ENCODE data around the gene STRIP2.

The STRIP2 gene

GRCh38 chr7:129482781-129483180 lies 48.5 kb downstream of the STRIP2 start:
- no peak overlapping the region for H3K4me3 ChIP-seq (ENCODE audit: low read depth, low read length)
- no peak for TF ChIP-seq CTCF (IDR thresholded peaks at IDR 0.05; ENCODE audit: low read depth, low read length)
- in situ Hi-C loops (cut with HindIII; ENCODE audit: low sequenced_read_pairs): no loop called here
- DNase-seq (ENCODE audit: low read depth, low spot score): no peak

GRCh38 chr7:129489491-129489890 lies 55.3 kb downstream of the STRIP2 start:
- TF ChIP-seq CTCF (IDR thresholded peaks at IDR 0.05; ENCODE audit: low read depth, low read length): no peak
- DNase-seq (ENCODE audit: low read depth, low spot score): peak; percentile 80
- in situ Hi-C loops (cut with HindIII; ENCODE audit: low sequenced_read_pairs): no loop called here
- no peak overlapping the region for H3K4me3 ChIP-seq (ENCODE audit: low read depth, low read length)

DNA sequence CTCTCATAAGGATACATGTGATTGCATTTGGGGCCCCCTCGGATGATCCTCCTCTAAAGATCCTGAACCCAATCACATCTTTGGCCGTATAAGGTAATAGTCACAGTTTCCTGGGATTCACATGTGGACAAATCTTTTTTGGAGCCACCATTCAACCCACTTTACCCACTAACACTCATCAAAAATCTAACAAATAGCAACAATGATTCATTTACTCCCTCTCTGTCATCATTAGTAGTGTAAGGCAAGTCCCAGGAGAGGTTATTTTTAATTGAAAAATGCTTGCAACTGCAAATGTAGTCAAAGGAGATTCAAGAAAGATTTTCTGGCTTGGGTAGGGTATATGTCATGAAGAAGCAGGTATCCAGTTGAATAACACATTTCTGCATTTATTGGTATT lies 58.2 kb downstream of the STRIP2 start:
- no peak for DNase-seq (ENCODE audit: low read depth, low spot score)
- H3K4me3 ChIP-seq (ENCODE audit: low read depth, low read length): no peak overlapping the region
- in situ Hi-C loops (cut with HindIII; ENCODE audit: low sequenced_read_pairs): no loop called here

GRCh38 chr7:129493555-129493954 lies 59.3 kb downstream of the STRIP2 start:
- no peak for DNase-seq (ENCODE audit: low read depth, low spot score)
- in situ Hi-C loops (cut with HindIII; ENCODE audit: low sequenced_read_pairs): no loop called here
- TF ChIP-seq CTCF (IDR thresholded peaks at IDR 0.05; ENCODE audit: low read depth, low read length): peak; percentile 25
- no peak overlapping the region for H3K4me3 ChIP-seq (ENCODE audit: low read depth, low read length)

More for the DNA sequence above, 58.2 kb downstream of the STRIP2 start:
- TF ChIP-seq CTCF (IDR thresholded peaks at IDR 0.05; ENCODE audit: low read depth, low read length): no peak

DNA sequence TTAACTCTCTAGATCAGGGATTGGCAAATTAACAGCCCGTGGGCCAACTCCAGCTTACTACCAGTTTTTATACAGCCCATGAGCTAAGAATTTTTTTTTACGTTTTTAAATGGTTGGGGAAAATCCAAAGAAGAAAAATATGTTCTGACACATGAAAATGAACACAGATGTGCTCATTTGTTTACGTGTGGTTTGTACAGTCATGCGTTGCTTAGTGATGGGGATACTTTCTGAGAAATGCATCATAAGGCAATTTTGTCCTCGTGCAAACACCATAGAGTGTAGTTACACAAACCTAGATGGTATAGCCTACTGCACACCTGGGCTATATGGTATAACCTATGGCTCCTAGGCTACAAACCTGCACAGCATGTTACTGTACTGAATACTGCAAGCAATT lies 59.8 kb downstream of the STRIP2 start:
- no peak overlapping the region for H3K4me3 ChIP-seq (ENCODE audit: low read depth, low read length)
- no peak for TF ChIP-seq CTCF (IDR thresholded peaks at IDR 0.05; ENCODE audit: low read depth, low read length)
- in situ Hi-C loops (cut with HindIII; ENCODE audit: low sequenced_read_pairs): no loop called here
- DNase-seq (ENCODE audit: low read depth, low spot score): peak; percentile 82

DNA sequence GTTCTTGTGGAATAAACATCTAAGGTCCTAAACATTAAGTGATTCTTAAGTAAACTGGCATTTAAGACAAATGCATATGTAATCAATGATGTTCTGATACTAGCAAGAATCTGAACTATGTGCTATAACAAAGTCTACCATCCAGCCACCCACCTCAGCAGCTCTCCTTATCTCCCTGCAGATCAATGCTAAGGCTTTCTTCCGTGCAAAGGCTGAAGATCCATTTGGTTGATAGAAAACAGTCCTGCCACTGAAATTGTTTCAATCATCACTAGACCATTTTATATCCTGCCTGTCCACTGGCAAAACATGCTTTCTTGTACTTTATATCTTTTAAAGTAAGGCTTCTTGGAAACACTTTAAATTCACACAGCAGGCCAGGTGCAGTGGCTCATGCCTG lies 61.8 kb downstream of the STRIP2 start:
- H3K4me3 ChIP-seq (ENCODE audit: low read depth, low read length): no peak overlapping the region
- in situ Hi-C loops (cut with HindIII; ENCODE audit: low sequenced_read_pairs): no loop called here
- DNase-seq (ENCODE audit: low read depth, low spot score): no peak
- TF ChIP-seq CTCF (IDR thresholded peaks at IDR 0.05; ENCODE audit: low read depth, low read length): no peak

- TF ChIP-seq CTCF (IDR thresholded peaks at IDR 0.05; ENCODE audit: low read depth, low read length): no peak
- in situ Hi-C loops (cut with HindIII; ENCODE audit: low sequenced_read_pairs): no loop called here
These were observed 62.4 kb downstream of the STRIP2 start for GRCh38 chr7:129496653-129497052.

More at GRCh38 chr7:129496653-129497052, 62.4 kb downstream of the STRIP2 start:
- no peak for DNase-seq (ENCODE audit: low read depth, low spot score)
- no peak overlapping the region for H3K4me3 ChIP-seq (ENCODE audit: low read depth, low read length)

Data from astrocyte of the spinal cord (primary cell).